Measurements from ENCODE around the gene TMEM31.

The TMEM31 gene

GRCh38 chrX:103697687-103698086 is 13.0 kb upstream of the TMEM31 start (continued):
- TF ChIP-seq PRDM10 (tag by site-specific recombination; IDR thresholded peaks at IDR 0.05) (no peak), EGR2 (tag by site-specific recombination; IDR thresholded peaks at IDR 0.05; ENCODE audit: low read depth) (no peak), ZNF132 (tag by site-specific recombination; IDR thresholded peaks at IDR 0.05; ENCODE audit: borderline replicate concordance) (no peak), KLF1 (tag by site-specific recombination; IDR thresholded peaks at IDR 0.05) (no peak), ATF2 (tag by site-specific recombination; IDR thresholded peaks at IDR 0.05; ENCODE audit: low read depth) (no peak), ZNF707 (tag by site-specific recombination; IDR thresholded peaks at IDR 0.05) (no peak), ZNF423 (tag by site-specific recombination; IDR thresholded peaks at IDR 0.05) (no peak), ZNF560 (tag by site-specific recombination; IDR thresholded peaks at IDR 0.05; ENCODE audit: borderline replicate concordance) (no peak), KLF16 (tag by site-specific recombination; IDR thresholded peaks at IDR 0.05) (no peak)

- Histone ChIP-seq H3K36me3 (ENCODE audit: control insufficient read depth in 2 of 2, insufficient read depth in 1 of 2, low read length in 2 of 2) (no peaks in the 10 kb centered on the region), H3K4me3 (ENCODE audit: low read depth, low read length) (no peak overlapping the region), H3K9me3 (ENCODE audit: control insufficient read depth, insufficient read depth, low read depth, low read length) (no peaks in the 10 kb centered on the region), H3K4me1 (ENCODE audit: control insufficient read depth, insufficient read depth, low read length) (no peaks in the 10 kb centered on the region), H3K27ac (ENCODE audit: extremely low read depth, low read depth, low read length) (no peak overlapping the region)
- POLR2A ChIA-PET = no interaction called here
- CTCF ChIA-PET = interaction anchor here (1.7 kb wide), 1 partner anchor 9 kb away, joined by 5 read pairs; no protein-coding TSS in a partner anchor
- TF ChIP-seq ZNF561 (tag by site-specific recombination; IDR thresholded peaks at IDR 0.05; ENCODE audit: borderline replicate concordance) = no peak
- TF ChIP-seq ZNF366 (tag by site-specific recombination; conservative IDR thresholded peaks at IDR 0.05) = no peak
- no peak for TF ChIP-seq ZBTB49 (tag by site-specific recombination; IDR thresholded peaks at IDR 0.05; ENCODE audit: low read depth)
- TF ChIP-seq INSM2 (tag by site-specific recombination; IDR thresholded peaks at IDR 0.05) = no peak
- TF ChIP-seq ZNF132 (tag by site-specific recombination; IDR thresholded peaks at IDR 0.05; ENCODE audit: borderline replicate concordance) = no peak
- TF ChIP-seq ZBTB11 (tag by site-specific recombination; conservative IDR thresholded peaks at IDR 0.05; ENCODE audit: low read depth) = no peak
- no peak for TF ChIP-seq ZNF174 (tag by site-specific recombination; IDR thresholded peaks at IDR 0.05)
- TF ChIP-seq ZNF274 (IDR thresholded peaks at IDR 0.05; ENCODE audit: low read length) = no peak
- no peak for TF ChIP-seq ZNF274 (tag by site-specific recombination; IDR thresholded peaks at IDR 0.05; ENCODE audit: borderline replicate concordance)
- TF ChIP-seq ZNF658 (tag by site-specific recombination; IDR thresholded peaks at IDR 0.05) = no peak
- no peak for TF ChIP-seq ZNF184 (tag by site-specific recombination; IDR thresholded peaks at IDR 0.05)
- no peak for TF ChIP-seq ZNF530 (tag by site-specific recombination; IDR thresholded peaks at IDR 0.05; ENCODE audit: low read depth)
Measured at GRCh38 chrX:103699243-103699642, 11.5 kb upstream of the TMEM31 start.

Measured in HEK293 (cell line).